ENCODE results near the gene DENND6B.
"Not testable (repeated sequence)": the region's sequence is repeated elsewhere in the genome, so short reads cannot be mapped to it uniquely, and the experiment has no call there.

The DENND6B gene

DNA sequence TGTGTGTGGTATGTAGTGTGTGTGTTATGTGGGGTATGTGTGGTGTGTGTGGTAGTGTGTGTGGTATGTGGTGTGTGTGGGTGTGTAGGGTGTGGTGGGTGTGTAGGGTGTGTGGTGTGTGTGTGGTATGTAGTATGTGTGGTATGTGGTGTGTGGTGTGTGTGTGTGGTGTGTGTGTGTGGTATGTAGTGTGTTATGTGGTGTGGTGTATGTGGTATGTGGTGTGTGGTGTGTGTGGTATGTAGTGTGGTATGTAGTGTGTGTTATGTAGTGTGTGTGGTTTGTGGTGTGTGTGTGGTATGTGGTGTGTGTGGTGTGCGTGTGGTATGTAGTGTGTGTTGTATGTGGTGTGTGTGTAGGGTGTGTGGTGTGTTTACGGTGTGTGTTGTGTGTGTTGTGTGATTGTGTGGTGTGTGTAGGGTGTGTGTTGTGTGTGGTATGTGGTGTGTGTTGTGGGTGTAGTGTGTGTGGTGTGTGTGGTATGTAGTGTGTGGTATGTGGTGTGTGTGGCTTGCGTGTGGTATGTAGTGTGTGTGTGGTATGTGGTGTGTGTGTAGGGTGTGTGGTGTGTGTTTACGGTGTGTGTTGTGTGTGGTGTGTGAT, 12.1 kb upstream of the DENND6B start:
- no peak for DNase-seq (ENCODE audit: low read depth)

- DNase-seq (ENCODE audit: low read depth), result no peak
Measured at GRCh38 chr22:50338042-50338573, 11.3 kb upstream of the DENND6B start.

- DNase-seq (ENCODE audit: low read depth), result no peak
Measured at GRCh38 chr22:50337262-50338041, 10.6 kb upstream of the DENND6B start.

- DNase-seq (ENCODE audit: low read depth), result not testable (repeated sequence)
Measured at GRCh38 chr22:50334433-50334832, 7.6 kb upstream of the DENND6B start.

GRCh38 chr22:50329236-50329635, 2.4 kb upstream of the DENND6B start:
- no peak for DNase-seq (ENCODE audit: low read depth)

DNA sequence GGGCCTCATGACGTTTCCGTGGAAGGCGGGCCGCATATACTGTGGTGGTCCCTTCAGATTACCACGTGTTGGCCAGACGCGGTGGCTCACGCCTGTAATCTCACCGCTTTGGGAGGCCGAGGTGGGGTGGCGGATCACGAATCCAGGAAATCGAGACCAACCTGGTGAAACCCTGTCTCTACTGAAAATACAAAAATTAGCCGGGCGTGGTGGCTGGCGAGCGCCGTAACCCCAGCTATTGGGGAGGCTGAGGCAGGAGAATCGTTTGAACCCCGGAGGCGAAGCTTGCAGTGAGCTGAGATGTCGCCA, 853 bp upstream of the DENND6B start:
- DNase-seq (ENCODE audit: low read depth), result no peak

- no peak for DNase-seq (ENCODE audit: low read depth)
Measured at GRCh38 chr22:50326225-50326955, 422 bp downstream of the DENND6B start.

DNA sequence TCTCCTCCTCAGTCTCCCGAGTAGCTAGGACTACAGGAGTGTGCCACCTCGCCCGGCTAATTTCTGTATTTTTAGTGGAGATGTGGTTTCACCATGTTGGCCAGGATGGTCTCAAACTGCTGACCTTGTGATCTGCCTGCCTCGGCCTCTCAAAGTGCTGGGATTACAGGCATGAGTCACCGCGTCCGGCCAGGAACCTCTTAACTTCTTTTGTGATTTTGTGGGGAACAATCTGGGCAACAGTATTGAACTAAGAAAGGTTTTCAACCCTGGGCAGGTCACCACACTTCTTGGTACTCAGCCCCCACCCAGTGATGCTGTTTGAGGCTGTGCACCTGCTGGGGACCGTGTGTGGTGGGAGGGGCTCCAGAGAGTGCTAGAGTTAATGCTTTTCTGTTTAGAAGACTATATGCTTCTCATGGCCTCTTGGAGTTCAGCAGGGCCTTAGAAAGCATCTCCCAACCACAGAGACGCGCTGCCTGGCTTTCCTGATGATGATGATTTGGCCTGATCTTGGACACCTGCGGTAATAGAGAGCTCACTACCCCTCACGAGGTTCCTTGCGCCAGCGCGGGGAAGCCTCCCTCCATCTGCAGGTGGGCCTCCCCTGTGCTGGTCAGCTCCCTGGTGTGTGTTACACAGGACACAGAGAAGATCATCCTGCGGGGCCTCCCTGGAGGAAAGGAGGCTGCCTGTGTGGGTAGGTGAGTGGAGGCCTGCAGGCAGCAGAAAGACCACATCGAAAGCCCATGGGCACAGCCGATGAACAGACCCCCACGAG, 1.2 kb downstream of the DENND6B start:
- no peak for DNase-seq (ENCODE audit: low read depth)

DNA sequence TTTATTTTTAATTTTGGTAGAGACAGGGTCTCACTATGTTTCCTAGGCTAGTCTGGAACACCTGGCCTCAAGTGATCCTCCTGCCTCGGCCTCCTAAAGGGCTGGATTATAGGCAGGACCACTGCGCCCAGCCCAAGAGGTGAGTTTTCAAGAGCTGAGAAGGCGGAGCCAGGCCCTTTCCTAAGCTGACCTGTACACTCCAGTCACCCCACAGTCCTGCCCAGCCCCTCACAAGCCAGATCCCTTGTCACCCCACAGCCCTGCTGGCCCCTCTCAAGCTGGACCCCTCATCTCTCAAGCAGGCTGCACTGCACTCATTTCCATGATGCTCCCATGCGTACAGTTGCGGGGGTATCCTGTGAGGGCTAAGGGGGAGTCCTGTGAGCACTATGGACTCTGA, 2.9 kb downstream of the DENND6B start:
- no peak for DNase-seq (ENCODE audit: low read depth)

DNA sequence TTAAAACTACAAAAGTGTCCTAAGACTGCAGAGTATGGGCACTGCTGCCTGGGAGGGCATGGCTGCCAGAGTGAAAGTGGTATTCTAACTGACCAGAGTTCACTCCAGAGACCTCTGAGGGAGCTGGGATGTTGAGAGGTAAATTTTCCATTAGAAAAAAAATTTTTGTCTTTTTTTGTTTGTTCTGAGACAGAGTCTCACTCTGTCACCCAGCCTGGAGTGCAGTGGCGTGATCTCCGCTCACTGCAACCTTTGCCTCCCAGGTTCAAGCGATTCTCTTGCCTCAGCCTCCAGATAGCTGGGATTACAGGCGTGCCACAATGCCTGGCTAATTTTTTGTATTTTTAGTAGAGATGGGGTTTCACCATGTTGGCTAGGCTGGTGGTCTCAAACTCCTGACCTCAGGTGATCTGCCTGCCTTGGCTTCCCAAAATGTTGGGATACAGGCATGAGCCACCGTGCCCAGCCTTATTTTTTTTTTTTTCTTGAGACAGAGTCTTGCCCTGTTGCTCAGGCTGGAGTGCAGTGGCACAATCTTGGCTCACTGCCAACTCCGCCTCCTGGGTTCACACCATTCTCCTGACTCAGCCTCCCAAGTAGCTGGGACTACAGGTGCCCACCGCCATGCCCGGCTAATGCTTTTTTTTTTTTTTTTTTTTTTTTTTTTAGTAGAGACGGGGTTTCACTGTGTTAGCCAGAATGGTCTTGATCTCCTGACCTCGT, 4.3 kb downstream of the DENND6B start:
- DNase-seq (ENCODE audit: low read depth), result not testable (repeated sequence)

DNA sequence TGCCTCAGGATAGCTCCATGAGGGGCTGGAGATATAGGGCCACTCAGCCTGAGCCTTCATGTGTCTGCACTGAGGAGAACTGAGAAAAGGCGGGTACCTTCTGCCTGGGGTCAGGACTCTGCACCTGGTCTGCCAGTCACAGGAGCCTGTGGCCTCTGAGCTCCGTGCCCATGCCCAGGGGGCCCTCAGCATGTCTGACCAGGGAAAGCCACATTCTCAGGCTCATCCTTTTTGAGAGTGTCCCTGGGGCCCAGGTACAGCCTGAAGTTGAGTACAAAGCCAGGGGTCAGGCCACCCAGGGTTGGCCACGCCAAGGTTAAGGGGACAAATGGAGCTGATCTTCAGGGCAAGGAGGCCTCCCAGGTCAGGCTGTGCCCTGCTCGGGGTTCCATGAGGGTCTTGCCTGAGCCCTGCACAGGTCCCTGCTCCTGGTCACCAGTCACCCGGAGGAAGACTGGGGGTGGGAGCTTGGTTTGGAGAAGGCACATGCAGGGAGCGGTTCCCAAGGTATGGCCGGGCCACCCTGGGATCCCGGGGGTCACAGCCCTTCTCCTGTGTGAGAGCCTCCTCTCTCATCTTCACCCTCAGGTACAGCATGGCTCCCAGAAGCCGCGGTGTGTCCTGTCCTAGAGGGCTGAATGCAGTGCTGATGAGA, 6.0 kb downstream of the DENND6B start:
- DNase-seq (ENCODE audit: low read depth), result no peak

- DNase-seq (ENCODE audit: low read depth), result no peak
Measured at GRCh38 chr22:50320116-50320515, 6.7 kb downstream of the DENND6B start.

- no peak for DNase-seq (ENCODE audit: low read depth)
Measured at GRCh38 chr22:50319503-50319951, 7.3 kb downstream of the DENND6B start.

GRCh38 chr22:50318698-50319411, 8.0 kb downstream of the DENND6B start:
- DNase-seq (ENCODE audit: low read depth), result no peak

- DNase-seq (ENCODE audit: low read depth), result no peak
Measured at GRCh38 chr22:50318356-50318697, 8.5 kb downstream of the DENND6B start.

DNA sequence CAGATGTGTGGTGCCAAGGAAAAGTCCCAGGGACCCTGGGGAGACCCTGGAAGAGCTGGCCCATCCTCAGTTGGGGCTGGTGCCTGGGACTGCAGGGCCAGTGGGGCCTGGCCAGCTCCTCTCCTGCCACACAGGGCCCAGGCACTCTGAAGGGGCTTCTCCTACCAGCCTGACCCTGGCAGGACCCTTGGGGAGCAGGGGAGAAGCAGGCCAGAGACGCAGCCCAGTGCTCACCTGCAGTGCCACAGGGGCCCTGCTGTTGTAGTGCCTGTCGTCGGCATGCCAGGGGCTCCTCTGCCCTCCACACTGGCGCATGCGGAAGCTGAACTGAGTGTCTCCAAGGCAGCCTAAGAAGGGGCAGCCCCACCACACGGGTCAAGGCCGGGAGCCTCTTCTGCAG, 9.1 kb downstream of the DENND6B start:
- DNase-seq (ENCODE audit: low read depth), result no peak

DNA sequence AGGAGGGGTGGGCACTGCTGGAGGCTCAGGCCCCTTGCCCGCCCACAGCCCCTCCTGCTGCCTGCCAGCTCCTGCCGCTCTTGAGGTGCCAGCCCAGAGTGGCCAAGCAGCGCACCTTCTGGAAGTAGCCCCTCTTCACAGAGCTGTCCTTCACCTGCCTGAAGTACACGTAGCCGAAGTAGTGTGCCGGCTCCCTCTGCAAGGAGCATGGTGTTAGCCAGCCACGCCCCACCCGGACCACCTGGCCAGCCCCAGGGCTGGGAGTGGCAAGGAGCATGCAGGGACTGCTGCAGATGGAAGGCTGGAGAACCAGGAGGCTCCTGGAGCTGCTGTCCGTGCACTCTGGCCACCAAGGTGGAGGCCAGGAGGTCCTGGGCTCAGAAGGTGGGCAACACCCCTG, 9.6 kb downstream of the DENND6B start:
- DNase-seq (ENCODE audit: low read depth), result no peak

- DNase-seq (ENCODE audit: low read depth), result no peak
Measured at GRCh38 chr22:50316114-50317065, 10.4 kb downstream of the DENND6B start.
